Coronary artery (tissue), 2 donors: ENCODE measurements around the gene GDPD4.

Experiments used
- DNase-seq: peaks from one replicate; pipeline ENCODE4 v3.0.0-alpha.2; 2017; ENCODE audit warnings: low spot score
- H3K27ac ChIP-seq, 2 donors: fragments of 200-600 bp; sonication (generic); one replicate each; pipeline ENCODE4 v1.5.1; 2016 to 2019
- H3K4me3 ChIP-seq: fragments of 200-600 bp; sonication (generic); 2 replicates; pipeline ENCODE4 v1.5.1; 2016; ENCODE audit warnings: mild to moderate bottlenecking, moderate library complexity
- TF ChIP-seq, protein P1 (sequence below): fragments of 200-600 bp; sonication (generic); IDR thresholded peaks from one replicate; pipeline ENCODE4 v1.5.1; 2019; ENCODE audit warnings: antibody characterized with exemption

Gene GDPD4

GRCh38 chr11:77167111-77167626 is 134.3 kb downstream of the GDPD4 start:
- H3K27ac ChIP-seq, result no peak overlapping the region
- H3K4me3 ChIP-seq, result no peak overlapping the region
- DNase-seq, result no peak
- TF ChIP-seq, protein P1, sequence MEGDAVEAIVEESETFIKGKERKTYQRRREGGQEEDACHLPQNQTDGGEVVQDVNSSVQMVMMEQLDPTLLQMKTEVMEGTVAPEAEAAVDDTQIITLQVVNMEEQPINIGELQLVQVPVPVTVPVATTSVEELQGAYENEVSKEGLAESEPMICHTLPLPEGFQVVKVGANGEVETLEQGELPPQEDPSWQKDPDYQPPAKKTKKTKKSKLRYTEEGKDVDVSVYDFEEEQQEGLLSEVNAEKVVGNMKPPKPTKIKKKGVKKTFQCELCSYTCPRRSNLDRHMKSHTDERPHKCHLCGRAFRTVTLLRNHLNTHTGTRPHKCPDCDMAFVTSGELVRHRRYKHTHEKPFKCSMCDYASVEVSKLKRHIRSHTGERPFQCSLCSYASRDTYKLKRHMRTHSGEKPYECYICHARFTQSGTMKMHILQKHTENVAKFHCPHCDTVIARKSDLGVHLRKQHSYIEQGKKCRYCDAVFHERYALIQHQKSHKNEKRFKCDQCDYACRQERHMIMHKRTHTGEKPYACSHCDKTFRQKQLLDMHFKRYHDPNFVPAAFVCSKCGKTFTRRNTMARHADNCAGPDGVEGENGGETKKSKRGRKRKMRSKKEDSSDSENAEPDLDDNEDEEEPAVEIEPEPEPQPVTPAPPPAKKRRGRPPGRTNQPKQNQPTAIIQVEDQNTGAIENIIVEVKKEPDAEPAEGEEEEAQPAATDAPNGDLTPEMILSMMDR, result no peak
